Measurements from ENCODE around the gene SEC62. TPM values are rescaled to one million over a fixed set of nuclear protein-coding genes. Genes with fewer than 3 reads are reported as not detected.
A peak's percentile ranks its signal among the peaks of the same experiment; 100 is the strongest.

The SEC62 gene
- total and polyA plus RNA-seq, 9 of the 15 experiments (the other 6 are each of a cell fraction or from before 2014, with no cell fraction given), result 34.5 to 152 (median 51.8) TPM

DNA sequence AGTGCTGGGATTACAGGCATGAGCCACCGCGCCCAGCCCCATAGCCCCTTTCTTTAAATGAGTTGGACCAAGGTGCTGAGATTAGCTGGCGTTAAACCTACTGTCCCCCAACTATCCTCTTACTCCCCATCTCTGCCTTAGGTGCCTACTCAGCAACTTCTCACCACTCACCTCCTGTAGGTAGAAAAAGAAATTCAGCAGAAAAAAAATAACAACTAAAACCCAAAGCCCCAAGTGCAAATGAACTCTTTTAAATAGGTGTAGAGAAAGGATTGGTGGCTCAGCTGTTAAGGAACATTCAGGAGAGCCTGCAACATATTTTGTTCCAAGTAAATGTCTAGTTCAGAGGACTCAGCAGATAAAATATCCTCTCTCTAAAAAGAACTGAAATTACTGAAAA lies 35.8 kb upstream of the SEC62 start:
- FAIRE-seq (no peak), ATAC-seq (no peak)
- CTCF ChIA-PET (ENCODE audit: low intra/inter-chr PET ratio), result no interaction called here

More for the DNA sequence above, 35.8 kb upstream of the SEC62 start:
- Histone ChIP-seq H2AFZ (ENCODE audit: low read depth, low read length) (peak overlapping the region; percentile 35), H3K27ac (ENCODE audit: extremely low read depth, low read depth, low read length) (no peak overlapping the region), H3K4me3 (no peak overlapping the region), H3K79me2 (ENCODE audit: control insufficient read depth, insufficient read depth, low read length) (no peaks in the 10 kb centered on the region), H3K4me1 (replicated peaks in 1 of 2; ENCODE audit: control insufficient read depth in 2 of 2, insufficient read depth in 2 of 2, low read length in 2 of 2) (peaks cover 5 to 23% of the 10 kb centered on the region in 2 experiments), H4K20me1 (replicated peaks; ENCODE audit: control insufficient read depth, insufficient read depth, low read length) (no peaks in the 10 kb centered on the region), H3K9ac (ENCODE audit: insufficient read depth in 1 of 2, low read depth in 2 of 2, low read length in 2 of 2) (no peak overlapping the region), H3K36me3 (ENCODE audit: control insufficient read depth, insufficient read depth, low read length) (no peaks in the 10 kb centered on the region), H3K27me3 (ENCODE audit: control insufficient read depth in 2 of 2, insufficient read depth in 2 of 2, low read length in 2 of 2) (no peaks in the 10 kb centered on the region), H3K4me2 (ENCODE audit: insufficient read depth, low read length) (no peak overlapping the region), H3K9me3 (replicated peaks; ENCODE audit: control insufficient read depth, insufficient read depth, low read depth, low read length) (no peaks in the 10 kb centered on the region), H3K9me1 (ENCODE audit: control insufficient read depth, insufficient read depth, low read length) (no peaks in the 10 kb centered on the region)
- in situ Hi-C loops (cut with MboI) (no loop called here), intact Hi-C loops (cut with micrococcal nuclease) (loop anchor here (2.0 to 5.0 kb wide), 2 partner anchors 36 to 69 kb away; partner anchors contain the start of gene SEC62)
- no peak for DNase-seq (ENCODE audit: extremely low read depth in 1 of 4, low spot score in 3 of 4)
- POLR2A ChIA-PET, result interaction anchor here (0.6 kb wide), 1 partner anchor 209 kb away, joined by 3 read pairs; no protein-coding TSS in a partner anchor
- whole genome bisulfite sequencing (ENCODE audit: insufficient coverage, low coverage, missing lambda C conversion rate), result 81% methylated on average over 3 of the region's 3 CpGs
- TF ChIP-seq ZNF316 (IDR thresholded peaks at IDR 0.05) (peak; percentile 87), MAFG (tag; conservative IDR thresholded peaks at IDR 0.05) (peak; percentile 35; the same call in 1 of the 2 replicates), C11orf30 (IDR thresholded peaks at IDR 0.05; ENCODE audit: low read depth) (peak; percentile 82)
- TF ChIP-seq, protein P1, sequence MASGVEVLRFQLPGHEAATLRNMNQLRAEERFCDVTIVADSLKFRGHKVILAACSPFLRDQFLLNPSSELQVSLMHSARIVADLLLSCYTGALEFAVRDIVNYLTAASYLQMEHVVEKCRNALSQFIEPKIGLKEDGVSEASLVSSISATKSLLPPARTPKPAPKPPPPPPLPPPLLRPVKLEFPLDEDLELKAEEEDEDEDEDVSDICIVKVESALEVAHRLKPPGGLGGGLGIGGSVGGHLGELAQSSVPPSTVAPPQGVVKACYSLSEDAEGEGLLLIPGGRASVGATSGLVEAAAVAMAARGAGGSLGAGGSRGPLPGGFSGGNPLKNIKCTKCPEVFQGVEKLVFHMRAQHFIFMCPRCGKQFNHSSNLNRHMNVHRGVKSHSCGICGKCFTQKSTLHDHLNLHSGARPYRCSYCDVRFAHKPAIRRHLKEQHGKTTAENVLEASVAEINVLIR (CRISPR knock-in tag; IDR thresholded peaks at IDR 0.05), result no peak
- no TSS peak for BruUV-seq (replicated peaks)
